ENCODE results near the gene LBX1.
"Not testable (repeated sequence)": the region's sequence is repeated elsewhere in the genome, so short reads cannot be mapped to it uniquely, and the experiment has no call there.

Gene LBX1

DNA sequence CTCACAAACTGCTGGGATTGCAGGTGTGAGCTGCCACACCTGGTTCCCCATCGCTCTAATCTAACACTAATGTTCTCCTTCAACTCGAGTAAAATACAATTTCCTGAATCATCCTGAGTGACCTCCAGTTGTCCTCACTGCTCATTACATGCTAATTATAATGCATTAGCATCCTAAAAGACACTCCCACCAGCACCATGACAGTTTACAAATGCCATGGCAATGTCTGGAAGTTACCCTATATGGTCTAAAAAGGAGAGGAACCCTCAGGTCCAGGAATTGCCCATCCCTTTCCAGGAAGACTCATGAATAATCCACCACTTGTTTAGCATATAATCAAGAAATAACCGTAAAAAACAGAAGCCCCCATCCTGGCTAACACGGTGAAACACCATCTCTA, 26.6 kb downstream of the LBX1 start:
- DNase-seq: not testable (repeated sequence)

DNA sequence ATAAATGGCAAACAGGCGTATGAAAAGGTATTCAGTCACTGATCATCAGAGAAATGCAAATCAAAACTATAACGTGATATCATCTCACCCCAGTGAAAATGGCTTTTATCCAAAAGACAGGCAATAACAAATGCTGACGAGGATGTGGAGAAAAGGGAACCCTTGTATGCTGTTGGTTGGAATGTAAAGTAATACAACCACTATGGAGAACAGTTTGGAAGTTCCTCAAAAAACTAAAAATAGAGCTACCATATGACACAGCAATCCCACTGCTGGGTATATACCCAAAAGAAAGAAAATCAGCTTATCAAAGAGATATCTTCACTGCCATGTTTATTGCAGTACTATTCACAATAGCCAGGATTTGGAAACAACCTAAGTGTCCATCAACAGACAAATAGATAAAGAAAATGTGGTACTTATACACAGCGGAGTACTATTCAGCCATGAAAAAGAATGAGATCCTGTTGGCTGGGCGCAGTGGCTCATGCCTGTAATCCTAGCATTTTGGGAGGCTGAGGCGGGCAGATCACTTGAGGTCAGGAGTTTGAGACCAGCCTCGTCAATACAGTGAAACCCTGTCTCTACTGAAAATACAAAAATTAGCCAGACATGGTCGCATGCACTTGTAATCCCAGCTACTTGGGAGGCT, 30.8 kb downstream of the LBX1 start:
- not testable (repeated sequence) for DNase-seq

DNA sequence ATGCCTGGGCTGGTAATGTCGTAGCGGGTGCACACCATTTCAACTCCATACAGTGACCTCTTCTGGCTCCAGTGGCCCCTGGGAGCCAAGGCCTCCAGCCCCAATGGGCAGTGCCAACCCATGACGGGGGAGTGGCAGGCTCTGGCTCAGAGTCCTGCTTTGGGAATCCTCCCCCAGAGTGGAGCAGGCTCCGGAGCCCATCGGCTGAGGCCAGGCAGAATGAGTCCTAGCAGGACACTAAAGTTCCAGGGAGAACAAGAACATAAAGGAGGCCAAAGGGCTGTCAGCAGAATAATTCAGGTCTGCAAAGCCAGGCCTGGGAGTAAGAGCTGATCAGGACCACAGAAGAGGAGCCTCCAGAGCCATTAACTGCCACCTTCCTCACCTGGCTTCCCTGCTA, 33.3 kb downstream of the LBX1 start:
- no peak for DNase-seq

DNA sequence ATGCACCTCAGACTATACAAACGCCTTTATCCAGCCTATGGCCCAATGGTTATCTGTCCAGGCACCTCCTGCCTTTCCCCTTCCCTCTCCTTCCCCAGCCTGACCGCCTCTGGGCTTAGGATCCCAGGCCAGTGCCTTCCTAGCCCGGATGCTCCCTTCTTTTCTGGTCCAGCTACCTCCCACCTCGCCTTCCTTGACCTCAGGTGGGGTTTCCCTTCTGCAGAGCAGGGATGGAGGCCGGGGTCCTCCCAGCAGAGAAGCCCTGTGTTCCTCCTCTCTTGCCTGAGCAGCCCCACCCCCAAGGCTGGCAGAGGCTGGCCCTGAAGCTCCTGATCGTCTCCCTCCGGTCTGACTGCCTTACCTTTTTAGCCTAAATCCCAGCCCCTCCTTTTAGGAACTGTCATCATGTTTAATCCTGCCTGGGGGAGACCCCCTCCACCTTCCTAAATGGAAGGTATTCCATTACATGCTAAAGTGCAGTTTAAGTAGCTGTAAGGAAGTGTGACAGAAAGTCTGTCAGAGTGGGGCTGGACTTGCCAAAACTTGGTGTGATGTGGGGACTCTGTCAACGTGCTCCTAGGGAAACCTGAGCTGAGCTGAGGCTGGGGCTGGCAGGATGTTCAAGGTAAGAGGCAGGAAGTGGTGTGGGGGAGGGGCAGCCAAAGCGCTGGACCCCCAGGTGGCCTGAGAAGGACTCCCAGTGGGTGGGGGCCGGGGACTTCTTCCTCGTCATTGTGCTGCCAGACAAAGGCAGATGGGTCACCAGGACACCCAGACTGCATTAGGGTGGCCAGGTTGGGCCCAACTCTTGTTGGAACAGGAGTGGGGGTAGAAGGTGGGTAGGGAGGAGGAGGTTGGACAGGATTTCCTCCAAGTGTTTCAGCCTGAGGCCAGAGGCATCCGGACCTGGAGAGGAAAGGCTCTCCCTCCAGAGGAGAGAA, 39.5 kb downstream of the LBX1 start:
- DNase-seq: no peak

DNA sequence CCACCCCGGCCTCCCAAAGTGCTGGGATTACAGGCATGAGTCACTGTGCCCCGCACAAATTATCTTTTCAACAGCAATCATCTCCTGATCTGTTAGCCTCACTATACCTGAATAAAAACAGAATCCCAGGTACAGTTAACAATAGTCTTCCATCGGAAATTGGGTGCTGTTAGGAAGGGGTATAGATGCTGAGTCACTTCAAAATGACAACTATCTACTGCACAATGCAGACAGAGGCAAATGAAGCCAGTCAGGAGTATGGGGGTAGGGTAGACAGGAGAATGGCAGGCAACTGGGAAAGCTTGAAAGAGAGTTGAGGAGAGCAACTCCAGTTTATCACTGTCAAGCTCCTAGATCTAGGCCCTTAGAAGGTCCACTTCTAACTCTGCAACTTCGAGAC, 40.3 kb downstream of the LBX1 start:
- DNase-seq: no peak

DNA sequence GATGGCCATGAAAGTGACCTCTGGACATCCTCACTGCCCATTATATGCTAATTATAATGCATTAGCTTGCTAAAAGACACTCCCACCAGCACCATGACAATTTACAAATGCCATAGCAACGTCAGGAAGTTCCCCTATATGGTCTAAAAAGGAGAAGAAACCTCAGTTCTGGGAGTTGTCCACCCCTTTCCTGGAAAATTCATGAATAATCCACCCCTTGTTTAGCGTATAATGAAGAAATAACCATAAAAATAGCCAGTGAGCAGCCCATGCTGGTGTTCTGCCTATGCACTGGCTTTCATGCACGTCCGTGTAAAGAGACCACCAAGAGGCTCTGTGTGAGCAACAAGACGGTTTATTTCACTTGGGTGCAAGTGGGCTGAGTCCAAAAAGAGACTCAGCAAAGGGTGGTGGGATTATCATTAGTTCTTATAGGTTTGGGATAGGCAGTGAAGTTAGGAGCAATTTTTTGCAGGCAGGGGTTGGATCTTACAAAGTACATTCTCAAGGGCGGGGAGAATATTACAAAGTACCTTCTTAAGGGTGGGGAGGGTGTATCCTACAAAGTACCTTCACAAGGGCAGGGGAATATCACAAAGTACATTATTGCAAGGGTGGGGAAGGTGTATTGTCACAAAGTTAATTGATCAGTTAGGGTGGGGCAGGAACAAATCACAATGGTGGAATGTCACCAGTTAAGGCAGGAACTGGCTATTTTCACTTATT, 45.6 kb downstream of the LBX1 start:
- no peak for DNase-seq

DNA sequence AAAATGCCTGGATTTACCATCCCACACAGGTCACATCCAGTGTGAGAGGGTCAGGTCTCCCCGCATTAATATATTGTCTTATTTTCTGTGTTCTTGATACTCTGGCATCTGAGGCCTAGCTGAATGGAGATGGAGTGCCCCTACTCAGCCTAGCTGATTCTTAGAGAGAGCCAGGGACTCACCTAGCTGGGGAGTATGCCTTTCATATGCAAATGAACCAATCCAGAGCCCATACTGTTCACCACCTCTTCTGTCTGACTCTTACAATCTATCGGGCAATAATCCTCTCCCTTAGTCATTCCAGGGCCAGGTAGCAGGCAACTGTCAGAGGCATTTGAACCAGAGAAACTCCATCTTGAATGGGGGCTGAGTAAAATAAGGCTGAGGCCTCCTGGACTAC, 46.3 kb downstream of the LBX1 start:
- no peak for DNase-seq

All from activated T-cell treated with anti-CD3 and anti-CD28 coated beads for 4 hours (primary cell).